Transverse colon (tissue), 4 donors: Measurements from ENCODE around the gene SLC2A1. TPM values are rescaled to one million over a fixed set of nuclear protein-coding genes. Genes with fewer than 3 reads are reported as not detected.

Experiments
- DNase-seq: peaks from one replicate; pipeline ENCODE4 v3.0.0-alpha.2; 2019
- H3K27ac ChIP-seq, 4 donors: fragments of 200-600 bp; sonication (generic); 2 replicates each; pipeline ENCODE4 v1.5.1; 2016 to 2018; ENCODE audit warnings: inconsistent platforms in 4 of 4
- H3K27me3 ChIP-seq: fragments of 200-600 bp; sonication (generic); 2 replicates; pipeline ENCODE4 v1.5.1; 2017; ENCODE audit warnings: inconsistent platforms
- H3K36me3 ChIP-seq, 4 donors: fragments of 200-600 bp; sonication (generic); 2 replicates each; pipeline ENCODE4 v1.5.1; 2017 to 2019; ENCODE audit warnings: inconsistent platforms in 4 of 4
- H3K4me1 ChIP-seq, 4 donors: fragments of 200-600 bp; sonication (generic); 2 replicates each; pipeline ENCODE4 v1.5.1; 2017 to 2020; ENCODE audit warnings: inconsistent platforms in 4 of 4
- H3K4me3 ChIP-seq, 4 donors: fragments of 200-600 bp; sonication (generic); 1 replicate in 1 of 4; 2 replicates in 3 of 4; pipeline versions ENCODE4 v1.5.1 to v1.6.1; 2017 to 2019; ENCODE audit warnings: inconsistent platforms in 4 of 4
- H3K9me3 ChIP-seq, 2 donors: fragments of 200-600 bp; sonication (generic); 2 replicates each; pipeline ENCODE4 v1.5.1; 2017 to 2019; ENCODE audit warnings: inconsistent platforms in 2 of 2
- EP300 ChIP-seq: sonication (generic); formaldehyde crosslinking; IDR thresholded peaks from one replicate; pipeline ENCODE4 v1.6.1; 2017; ENCODE audit warnings: antibody characterized with exemption, low read depth
- POLR2A ChIP-seq: fragments of 450-650 bp; IDR thresholded peaks from one replicate; pipeline ENCODE4 v1.6.1; 2016; ENCODE audit warnings: antibody characterized with exemption, mild to moderate bottlenecking, moderate library complexity
- POLR2AphosphoS5 ChIP-seq, 3 donors: sonication (generic); formaldehyde crosslinking; IDR thresholded peaks; one replicate each; pipeline ENCODE4 v1.6.1; 2016; ENCODE audit warnings: antibody characterized with exemption in 3 of 3
- WGBS, 2 donors: methylation state at CpG; one replicate each; pipeline ENCODE4 v1.1.5; 2018; ENCODE audit warnings: low coverage in 1 of 2; 5-methylcytosine and 5-hydroxymethylcytosine counted together
- in situ Hi-C, 4 donors: fragments of 200-750 bp; cut with MboI; loops; one replicate each; pipeline versions ENCODE4 v1.15.0 to v1.15.1; 2017; ENCODE audit warnings: low sequenced_read_pairs in 3 of 4, low pct_ligation_motif_present in 1 of 4, low pct_unique_long_range_greater_than_20kb in 1 of 4
- intact Hi-C: fragments of 100-400 bp; cut with DNase I; formaldehyde crosslinking; loops from one replicate; pipeline ENCODE4 v1.15.1; 2023; ENCODE audit warnings: low total_unique reads
- total RNA-seq, 4 donors: library from RNA; depleted of rRNA; stranded (reverse); fragments of >200 nt; gene quantifications; one replicate each; pipeline ENCODE4 v1.1.0, GENCODE V29; 2016
- TF ChIP-seq, protein P1 (sequence below), 5 experiments: fragments of 200-600 bp in 3 of 5; fragments of 450-650 bp in 2 of 5; sonication (generic) in 3 of 5; IDR thresholded peaks; 1 replicate in 2 of 5; 2 replicates in 3 of 5; pipeline ENCODE4 v1.5.1; 2016 to 2017; ENCODE audit warnings: antibody characterized with exemption in 5 of 5, inconsistent platforms in 3 of 5, mild to moderate bottlenecking in 2 of 5, moderate library complexity in 1 of 5

The SLC2A1 gene
- total RNA-seq, 4 donors from 2014 or later: 37.2 to 98.9 (median 69.1) TPM

DNA sequence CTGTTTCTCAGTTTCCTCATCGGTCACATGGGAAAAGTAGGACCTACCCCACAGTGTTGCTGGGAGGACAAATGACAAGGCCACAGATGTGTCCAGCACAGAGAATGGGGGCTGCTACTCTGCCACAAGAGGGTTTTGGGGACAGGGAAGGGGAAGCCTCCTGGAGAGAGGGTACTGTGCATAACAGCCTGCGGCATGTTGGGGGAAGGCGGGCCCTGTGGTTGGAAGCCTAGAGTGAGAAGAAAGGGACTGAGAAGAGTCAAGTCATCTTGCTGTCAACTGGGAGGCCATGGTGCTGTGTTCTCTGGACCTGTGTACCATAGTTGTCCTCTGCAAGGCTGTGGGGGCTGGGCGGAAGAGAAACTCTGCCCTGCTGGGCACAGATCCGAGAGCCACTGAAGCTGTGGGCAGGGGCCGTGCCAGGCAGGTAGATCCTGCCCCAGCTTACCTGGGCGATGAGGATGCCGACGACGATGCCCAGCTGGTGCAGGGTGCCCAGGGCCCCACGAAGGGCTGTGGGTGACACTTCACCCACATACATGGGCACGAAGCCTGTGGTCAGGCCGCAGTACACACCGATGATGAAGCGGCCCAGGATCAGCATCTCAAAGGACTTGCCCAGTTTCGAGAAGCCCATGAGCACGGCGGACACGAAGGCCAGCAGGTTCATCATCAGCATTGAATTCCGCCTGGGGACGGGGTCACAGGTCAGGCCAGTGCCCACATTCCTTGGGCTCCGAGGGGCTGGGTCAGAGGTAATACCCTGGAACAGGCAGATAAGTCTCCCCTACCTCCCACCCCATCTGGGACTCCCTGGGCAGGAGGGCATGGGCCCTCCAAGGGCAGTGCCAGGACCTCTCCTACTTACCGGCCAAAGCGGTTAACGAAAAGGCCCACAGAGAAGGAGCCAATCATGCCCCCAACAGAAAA lies 28.2 kb downstream of the SLC2A1 start:
- intact Hi-C loops: no loop called here
- Histone ChIP-seq H3K4me1 (peaks cover 9 to 30% (median 24%) of the 10 kb centered on the region in 4 donors), H3K27me3 (no peaks in the 10 kb centered on the region), H3K4me3 (no peak overlapping the region), H3K9me3 (no peaks in the 10 kb centered on the region), H3K36me3 (peaks cover 0 to 22% (median 7%) of the 10 kb centered on the region in 4 donors), H3K27ac (peak overlapping the region; percentile 84 to 88 (median 87))
- WGBS, 2 donors: 94% methylated on average over 24 of the region's 25 CpGs; no CpG with 5 or more reads in 1 of the 2 donors
- in situ Hi-C loops: no loop called here
- TF ChIP-seq POLR2AphosphoS5 (IDR thresholded peaks at IDR 0.05) (no peak), POLR2A (no peak), EP300 (no peak)
- TF ChIP-seq, protein P1, sequence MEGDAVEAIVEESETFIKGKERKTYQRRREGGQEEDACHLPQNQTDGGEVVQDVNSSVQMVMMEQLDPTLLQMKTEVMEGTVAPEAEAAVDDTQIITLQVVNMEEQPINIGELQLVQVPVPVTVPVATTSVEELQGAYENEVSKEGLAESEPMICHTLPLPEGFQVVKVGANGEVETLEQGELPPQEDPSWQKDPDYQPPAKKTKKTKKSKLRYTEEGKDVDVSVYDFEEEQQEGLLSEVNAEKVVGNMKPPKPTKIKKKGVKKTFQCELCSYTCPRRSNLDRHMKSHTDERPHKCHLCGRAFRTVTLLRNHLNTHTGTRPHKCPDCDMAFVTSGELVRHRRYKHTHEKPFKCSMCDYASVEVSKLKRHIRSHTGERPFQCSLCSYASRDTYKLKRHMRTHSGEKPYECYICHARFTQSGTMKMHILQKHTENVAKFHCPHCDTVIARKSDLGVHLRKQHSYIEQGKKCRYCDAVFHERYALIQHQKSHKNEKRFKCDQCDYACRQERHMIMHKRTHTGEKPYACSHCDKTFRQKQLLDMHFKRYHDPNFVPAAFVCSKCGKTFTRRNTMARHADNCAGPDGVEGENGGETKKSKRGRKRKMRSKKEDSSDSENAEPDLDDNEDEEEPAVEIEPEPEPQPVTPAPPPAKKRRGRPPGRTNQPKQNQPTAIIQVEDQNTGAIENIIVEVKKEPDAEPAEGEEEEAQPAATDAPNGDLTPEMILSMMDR (IDR thresholded peaks at IDR 0.05): no peak
- no peak for DNase-seq

GRCh38 chr1:42929434-42930177 lies 29.1 kb downstream of the SLC2A1 start:
- 88 to 93% methylated on average over 5 to 23 of the region's 26 CpGs for WGBS, 2 donors
- no peak for DNase-seq
- TF ChIP-seq, protein P1 (IDR thresholded peaks at IDR 0.05): no peak
- TF ChIP-seq POLR2AphosphoS5 (IDR thresholded peaks at IDR 0.05): no peak
- TF ChIP-seq POLR2A: no peak
- TF ChIP-seq EP300: no peak

DNA sequence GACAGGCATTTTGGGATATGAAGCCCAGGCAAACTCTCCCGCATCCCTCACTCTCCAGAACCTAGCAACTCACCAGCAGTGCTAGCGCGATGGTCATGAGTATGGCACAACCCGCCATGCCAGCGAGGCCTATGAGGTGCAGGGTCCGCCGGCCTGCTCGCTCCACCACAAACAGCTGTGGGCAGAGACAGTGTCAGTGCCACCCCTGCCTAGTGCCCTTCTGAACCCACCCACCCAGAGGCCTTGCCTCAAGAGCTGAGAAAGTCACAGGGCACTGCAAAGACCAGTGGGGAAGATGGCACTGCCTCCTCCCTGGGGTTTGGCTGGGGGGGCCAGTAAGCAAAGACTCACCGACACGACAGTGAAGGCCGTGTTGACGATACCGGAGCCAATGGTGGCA lies 29.8 kb downstream of the SLC2A1 start:
- Histone ChIP-seq H3K27ac (no peak overlapping the region), H3K9me3 (no peaks in the 10 kb centered on the region), H3K4me1 (peaks cover 8 to 32% (median 24%) of the 10 kb centered on the region in 4 donors), H3K36me3 (peaks cover 0 to 22% (median 7%) of the 10 kb centered on the region in 4 donors), H3K4me3 (no peak overlapping the region), H3K27me3 (no peaks in the 10 kb centered on the region)
- intact Hi-C loops: no loop called here
- TF ChIP-seq POLR2A: no peak
- no peak for TF ChIP-seq EP300
- no peak for TF ChIP-seq POLR2AphosphoS5 (IDR thresholded peaks at IDR 0.05)
- TF ChIP-seq, protein P1 (IDR thresholded peaks at IDR 0.05): no peak
- WGBS, 2 donors: 95 to 100% methylated on average over 1 to 13 of the region's 13 CpGs
- in situ Hi-C loops: no loop called here
- DNase-seq: no peak

More at GRCh38 chr1:42929434-42930177, 29.1 kb downstream of the SLC2A1 start:
- peaks cover 8 to 32% (median 22%) of the 10 kb centered on the region in 4 donors for H3K4me1 ChIP-seq
- H3K27ac ChIP-seq: no peak overlapping the region
- H3K36me3 ChIP-seq: peaks cover 0 to 22% (median 7%) of the 10 kb centered on the region in 4 donors
- in situ Hi-C loops: no loop called here
- H3K4me3 ChIP-seq: no peak overlapping the region
- no peaks in the 10 kb centered on the region for H3K27me3 ChIP-seq
- intact Hi-C loops: no loop called here
- H3K9me3 ChIP-seq: no peaks in the 10 kb centered on the region
